Measurements from ENCODE around the gene TLK2. TPM values are rescaled to one million over a fixed set of nuclear protein-coding genes. Genes with fewer than 3 reads are reported as not detected.
"Not testable (repeated sequence)": the region's sequence is repeated elsewhere in the genome, so short reads cannot be mapped to it uniquely, and the experiment has no call there.

TLK2 gene
- total RNA-seq, 5 donors from 2014 or later (not counting 1 experiment from before 2014, with no cell fraction given) = 46.8 to 82.2 (median 54.7) TPM

- not testable (repeated sequence) for H3K27me3 ChIP-seq (replicated peaks in 1 of 2; ENCODE audit: control insufficient read depth in 2 of 2, extremely low read depth in 1 of 2, insufficient read depth in 2 of 2, low read length in 1 of 2)
Observed at GRCh38 chr17:62560971-62561370, 82.3 kb downstream of the TLK2 start.

GRCh38 chr17:62562656-62563055, 84.0 kb downstream of the TLK2 start:
- Mint-ChIP-seq H3K4me1 (peaks cover 2 to 15% (median 4%) of the 10 kb centered on the region in 3 donors), H3K27me3 (no peaks in the 10 kb centered on the region), H3K27ac (no peak overlapping the region), H3K36me3 (peaks cover 49% of the 10 kb centered on the region), H3K4me3 (no peak overlapping the region), H3K9me3 (no peaks in the 10 kb centered on the region)
- no peaks in the 10 kb centered on the region for H3K9me3 ChIP-seq
- CTCF ChIA-PET = no interaction called here
- no peak overlapping the region for H3K4me3 ChIP-seq (ENCODE audit: control insufficient read depth in 1 of 2, extremely low read depth in 1 of 2, low read length in 1 of 2)
- H3K36me3 ChIP-seq (ENCODE audit: control insufficient read depth in 2 of 2, extremely low read depth in 1 of 2, insufficient read depth in 1 of 2, low read length in 1 of 2) = peaks cover 8 to 37% of the 10 kb centered on the region in 2 donors
- no peaks in the 10 kb centered on the region for H3K4me1 ChIP-seq (ENCODE audit: control insufficient read depth in 1 of 2, extremely low read depth in 1 of 2, insufficient read depth in 2 of 2, low read length in 2 of 2)
- ATAC-seq (replicated peaks in 1 of 4) (no peak), DNase-seq (no peak)
- no peaks in the 10 kb centered on the region for H3K27me3 ChIP-seq (replicated peaks in 1 of 2; ENCODE audit: control insufficient read depth in 2 of 2, extremely low read depth in 1 of 2, insufficient read depth in 2 of 2, low read length in 1 of 2)
- POLR2A ChIA-PET = no interaction called here
- no CpG with 5 or more reads among the region's 1 CpG for WGBS (ENCODE audit: insufficient coverage)
- no peak overlapping the region for H3K27ac ChIP-seq (ENCODE audit: low read length)

More at GRCh38 chr17:62560971-62561370, 82.3 kb downstream of the TLK2 start:
- H3K27ac ChIP-seq (ENCODE audit: low read length); H3K27me3 Mint-ChIP-seq; H3K27ac Mint-ChIP-seq; H3K9me3 ChIP-seq; ATAC-seq (replicated peaks in 1 of 4); H3K4me3 Mint-ChIP-seq; H3K4me3 ChIP-seq (ENCODE audit: control insufficient read depth in 1 of 2, extremely low read depth in 1 of 2, low read length in 1 of 2); H3K9me3 Mint-ChIP-seq; DNase-seq; H3K4me1 ChIP-seq (ENCODE audit: control insufficient read depth in 1 of 2, extremely low read depth in 1 of 2, insufficient read depth in 2 of 2, low read length in 2 of 2); POLR2A ChIA-PET: not testable (repeated sequence)
- peaks cover 4 to 33% of the 10 kb centered on the region in 2 donors for H3K36me3 ChIP-seq (ENCODE audit: control insufficient read depth in 2 of 2, extremely low read depth in 1 of 2, insufficient read depth in 1 of 2, low read length in 1 of 2)
- Mint-ChIP-seq H3K4me1 (peaks cover 4 to 10% (median 4%) of the 10 kb centered on the region in 3 donors), H3K36me3 (peaks cover 49% of the 10 kb centered on the region)
- WGBS (ENCODE audit: insufficient coverage) = no CpG with 5 or more reads among the region's 2 CpGs
- CTCF ChIA-PET = interaction anchor here in 1 of 2 donors (0.6 kb wide), 1 partner anchor 54 kb away, joined by 4 read pairs; no protein-coding TSS in a partner anchor

GRCh38 chr17:62565817-62566216, 87.2 kb downstream of the TLK2 start:
- no peak overlapping the region for H3K4me3 Mint-ChIP-seq
- ChIA-PET CTCF (no interaction called here), POLR2A (no interaction called here)
- Histone ChIP-seq H3K4me3 (ENCODE audit: control insufficient read depth in 1 of 2, extremely low read depth in 1 of 2, low read length in 1 of 2) (no peak overlapping the region), H3K36me3 (ENCODE audit: control insufficient read depth in 2 of 2, extremely low read depth in 1 of 2, insufficient read depth in 1 of 2, low read length in 1 of 2) (peaks cover 8 to 31% of the 10 kb centered on the region in 2 donors), H3K27me3 (replicated peaks in 1 of 2; ENCODE audit: control insufficient read depth in 2 of 2, extremely low read depth in 1 of 2, insufficient read depth in 2 of 2, low read length in 1 of 2) (no peaks in the 10 kb centered on the region), H3K27ac (ENCODE audit: low read length) (no peak overlapping the region), H3K4me1 (ENCODE audit: control insufficient read depth in 1 of 2, extremely low read depth in 1 of 2, insufficient read depth in 2 of 2, low read length in 2 of 2) (no peaks in the 10 kb centered on the region), H3K9me3 (no peaks in the 10 kb centered on the region)
- peaks cover 4 to 15% (median 9%) of the 10 kb centered on the region in 3 donors for H3K4me1 Mint-ChIP-seq
- no peaks in the 10 kb centered on the region for H3K9me3 Mint-ChIP-seq
- no peak overlapping the region for H3K27ac Mint-ChIP-seq
- no peaks in the 10 kb centered on the region for H3K27me3 Mint-ChIP-seq
- no peak for ATAC-seq (replicated peaks in 1 of 4)
- no peak for DNase-seq
- WGBS (ENCODE audit: insufficient coverage) = no CpG with 5 or more reads among the region's 1 CpG
- H3K36me3 Mint-ChIP-seq = peaks cover 49% of the 10 kb centered on the region

- no peak for ATAC-seq (replicated peaks in 1 of 4)
- peaks cover 4 to 17% (median 9%) of the 10 kb centered on the region in 3 donors for H3K4me1 Mint-ChIP-seq
- H3K36me3 Mint-ChIP-seq = peaks cover 49% of the 10 kb centered on the region
- no peaks in the 10 kb centered on the region for H3K4me1 ChIP-seq (ENCODE audit: control insufficient read depth in 1 of 2, extremely low read depth in 1 of 2, insufficient read depth in 2 of 2, low read length in 2 of 2)
- H3K4me3 Mint-ChIP-seq = no peak overlapping the region
- ChIA-PET POLR2A (no interaction called here), CTCF (no interaction called here)
- no peaks in the 10 kb centered on the region for H3K9me3 Mint-ChIP-seq
- no peak for DNase-seq
- peaks cover 8 to 25% of the 10 kb centered on the region in 2 donors for H3K36me3 ChIP-seq (ENCODE audit: control insufficient read depth in 2 of 2, extremely low read depth in 1 of 2, insufficient read depth in 1 of 2, low read length in 1 of 2)
- no peak overlapping the region for H3K27ac Mint-ChIP-seq
- no peak overlapping the region for H3K27ac ChIP-seq (ENCODE audit: low read length)
- no peaks in the 10 kb centered on the region for H3K9me3 ChIP-seq
- no CpG with 5 or more reads among the region's 4 CpGs for WGBS (ENCODE audit: insufficient coverage)
- no peaks in the 10 kb centered on the region for H3K27me3 ChIP-seq (replicated peaks in 1 of 2; ENCODE audit: control insufficient read depth in 2 of 2, extremely low read depth in 1 of 2, insufficient read depth in 2 of 2, low read length in 1 of 2)
- H3K4me3 ChIP-seq (ENCODE audit: control insufficient read depth in 1 of 2, extremely low read depth in 1 of 2, low read length in 1 of 2) = no peak overlapping the region
- no peaks in the 10 kb centered on the region for H3K27me3 Mint-ChIP-seq
Observed at GRCh38 chr17:62566996-62567578, 88.5 kb downstream of the TLK2 start.

- Histone ChIP-seq H3K36me3 (ENCODE audit: control insufficient read depth in 2 of 2, extremely low read depth in 1 of 2, insufficient read depth in 1 of 2, low read length in 1 of 2) (peaks cover 4 to 44% of the 10 kb centered on the region in 2 donors), H3K27me3 (replicated peaks in 1 of 2; ENCODE audit: control insufficient read depth in 2 of 2, extremely low read depth in 1 of 2, insufficient read depth in 2 of 2, low read length in 1 of 2) (no peaks in the 10 kb centered on the region), H3K9me3 (no peaks in the 10 kb centered on the region), H3K4me1 (ENCODE audit: control insufficient read depth in 1 of 2, extremely low read depth in 1 of 2, insufficient read depth in 2 of 2, low read length in 2 of 2) (no peaks in the 10 kb centered on the region), H3K27ac (ENCODE audit: low read length) (no peak overlapping the region), H3K4me3 (ENCODE audit: control insufficient read depth in 1 of 2, extremely low read depth in 1 of 2, low read length in 1 of 2) (no peak overlapping the region)
- Mint-ChIP-seq H3K27ac (no peak overlapping the region), H3K4me3 (no peak overlapping the region), H3K9me3 (no peaks in the 10 kb centered on the region), H3K4me1 (peaks cover 5 to 7% (median 6%) of the 10 kb centered on the region in 3 donors), H3K27me3 (no peaks in the 10 kb centered on the region), H3K36me3 (peaks cover 47% of the 10 kb centered on the region)
- WGBS (ENCODE audit: insufficient coverage) = no CpG with 5 or more reads among the region's 5 CpGs
- ATAC-seq (replicated peaks in 1 of 4) = no peak
- CTCF ChIA-PET = no interaction called here
- no peak for DNase-seq
- POLR2A ChIA-PET = no interaction called here
Observed at GRCh38 chr17:62572488-62572887, 93.9 kb downstream of the TLK2 start.

GRCh38 chr17:62572888-62573401, 94.3 kb downstream of the TLK2 start:
- DNase-seq = no peak
- Mint-ChIP-seq H3K4me1 (peaks cover 5 to 7% (median 6%) of the 10 kb centered on the region in 3 donors), H3K27ac (no peak overlapping the region), H3K27me3 (no peaks in the 10 kb centered on the region), H3K36me3 (peaks cover 47% of the 10 kb centered on the region), H3K4me3 (no peak overlapping the region), H3K9me3 (no peaks in the 10 kb centered on the region)
- Histone ChIP-seq H3K36me3 (ENCODE audit: control insufficient read depth in 2 of 2, extremely low read depth in 1 of 2, insufficient read depth in 1 of 2, low read length in 1 of 2) (peaks cover 4 to 47% of the 10 kb centered on the region in 2 donors), H3K4me3 (ENCODE audit: control insufficient read depth in 1 of 2, extremely low read depth in 1 of 2, low read length in 1 of 2) (no peak overlapping the region), H3K9me3 (no peaks in the 10 kb centered on the region), H3K27me3 (replicated peaks in 1 of 2; ENCODE audit: control insufficient read depth in 2 of 2, extremely low read depth in 1 of 2, insufficient read depth in 2 of 2, low read length in 1 of 2) (no peaks in the 10 kb centered on the region), H3K27ac (ENCODE audit: low read length) (no peak overlapping the region), H3K4me1 (ENCODE audit: control insufficient read depth in 1 of 2, extremely low read depth in 1 of 2, insufficient read depth in 2 of 2, low read length in 2 of 2) (no peaks in the 10 kb centered on the region)
- CTCF ChIA-PET = no interaction called here
- ATAC-seq (replicated peaks in 1 of 4) = no peak
- POLR2A ChIA-PET = no interaction called here
- WGBS (ENCODE audit: insufficient coverage) = 67% methylated on average over 6 of the region's 7 CpGs

Measured in T-cell (primary cell).